Skin epidermis (tissue), 12 donors: ENCODE results near the gene LUZP1.
"Not testable (repeated sequence)": the region's sequence is repeated elsewhere in the genome, so short reads cannot be mapped to it uniquely, and the experiment has no call there.

Source experiments
- H3K27ac ChIP-seq, 21 experiments: fragments of 200-600 bp; sonication (generic) in 11 of 21; one replicate each; pipeline ENCODE4 v1.5.0; 2020; ENCODE audit warnings: mild to moderate bottlenecking in 3 of 21, inconsistent platforms in 2 of 21, moderate library complexity in 2 of 21
- H3K4me3 ChIP-seq, 7 experiments: fragments of 200-600 bp; sonication (generic) in 2 of 7; one replicate each; pipeline ENCODE4 v1.5.0; 2020; ENCODE audit warnings: inconsistent platforms in 2 of 7, mild to moderate bottlenecking in 2 of 7, moderate library complexity in 1 of 7

The LUZP1 gene

DNA sequence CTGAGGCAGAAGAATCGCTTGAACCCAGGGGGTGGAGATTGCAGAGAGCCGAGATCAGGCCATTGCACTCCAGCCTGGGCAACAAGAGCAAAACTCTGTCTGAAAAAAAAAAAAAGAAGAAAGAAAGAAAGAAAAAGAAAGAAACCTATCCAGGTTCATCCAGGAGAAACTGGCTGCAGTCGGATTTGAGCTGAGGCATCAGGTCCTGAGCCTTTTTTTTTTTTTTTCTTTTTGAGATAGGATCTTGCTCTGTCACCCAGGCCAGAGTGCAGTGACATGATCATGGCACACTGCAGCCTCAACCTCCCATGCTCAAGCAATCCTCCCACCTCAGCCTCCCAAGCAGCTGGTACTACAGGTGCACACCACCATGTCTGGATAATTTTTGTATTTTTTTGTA, 22.5 kb upstream of the LUZP1 start:
- no peak overlapping the region for H3K4me3 ChIP-seq
- H3K27ac ChIP-seq = no peak overlapping the region

- not testable (repeated sequence) for H3K4me3 ChIP-seq, H3K27ac ChIP-seq
Measured at GRCh38 chr1:23188936-23189452, 20.3 kb upstream of the LUZP1 start.

- Histone ChIP-seq H3K27ac (no peak overlapping the region), H3K4me3 (no peak overlapping the region)
Measured at GRCh38 chr1:23188434-23188884, 19.8 kb upstream of the LUZP1 start.

DNA sequence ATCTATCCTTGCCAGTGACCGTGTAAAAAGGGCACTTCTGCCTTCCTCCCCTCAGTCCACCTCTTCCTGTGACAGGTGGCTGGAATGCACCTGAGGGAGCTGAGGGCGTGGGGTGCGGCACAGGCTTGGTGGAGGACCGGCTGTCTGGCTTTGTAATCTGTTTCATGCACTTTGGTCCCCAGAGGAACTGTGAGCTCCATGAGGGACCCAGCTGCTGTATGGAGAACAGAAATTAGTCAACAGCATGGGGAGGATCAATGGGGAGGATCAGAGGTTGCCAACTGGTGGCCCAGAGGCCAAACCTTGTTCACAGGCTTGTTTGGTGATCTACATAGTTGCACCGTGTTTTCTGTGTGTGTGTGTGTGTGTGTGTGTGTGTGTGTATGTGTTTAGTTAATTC, 19.0 kb upstream of the LUZP1 start:
- H3K27ac ChIP-seq = no peak overlapping the region

GRCh38 chr1:23185381-23185780, 16.7 kb upstream of the LUZP1 start:
- no peak overlapping the region for H3K27ac ChIP-seq
- H3K4me3 ChIP-seq = no peak overlapping the region

More for the DNA sequence above, 19.0 kb upstream of the LUZP1 start:
- no peak overlapping the region for H3K4me3 ChIP-seq

- H3K4me3 ChIP-seq = peak overlapping the region in 1 of 7 experiments; percentile 12
- no peak overlapping the region for H3K27ac ChIP-seq
Measured at GRCh38 chr1:23184212-23184934, 15.7 kb upstream of the LUZP1 start.

DNA sequence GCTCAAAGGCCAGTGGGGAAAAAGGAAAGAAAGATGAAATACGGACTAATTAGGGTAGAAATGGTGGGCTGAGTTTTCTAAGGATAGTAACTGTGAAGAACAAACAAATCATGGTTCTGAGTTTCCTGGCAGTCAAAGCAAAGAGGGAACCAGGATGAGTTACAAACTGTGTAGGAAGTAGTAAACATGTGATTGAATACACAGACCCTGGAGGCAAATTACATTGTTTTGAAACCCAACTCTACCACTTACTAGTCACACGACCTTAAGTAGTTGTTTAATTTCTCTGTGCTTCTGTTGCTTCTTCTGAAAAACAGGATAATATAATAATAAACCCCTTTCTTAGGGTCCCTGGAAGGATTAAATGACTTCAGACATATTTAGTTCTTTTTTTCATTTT, 11.2 kb upstream of the LUZP1 start:
- Histone ChIP-seq H3K4me3 (no peak overlapping the region), H3K27ac (no peak overlapping the region)

GRCh38 chr1:23178950-23179349, 10.3 kb upstream of the LUZP1 start:
- peak overlapping the region in 2 of 21 experiments; percentile 78 to 89 for H3K27ac ChIP-seq
- H3K4me3 ChIP-seq = no peak overlapping the region

DNA sequence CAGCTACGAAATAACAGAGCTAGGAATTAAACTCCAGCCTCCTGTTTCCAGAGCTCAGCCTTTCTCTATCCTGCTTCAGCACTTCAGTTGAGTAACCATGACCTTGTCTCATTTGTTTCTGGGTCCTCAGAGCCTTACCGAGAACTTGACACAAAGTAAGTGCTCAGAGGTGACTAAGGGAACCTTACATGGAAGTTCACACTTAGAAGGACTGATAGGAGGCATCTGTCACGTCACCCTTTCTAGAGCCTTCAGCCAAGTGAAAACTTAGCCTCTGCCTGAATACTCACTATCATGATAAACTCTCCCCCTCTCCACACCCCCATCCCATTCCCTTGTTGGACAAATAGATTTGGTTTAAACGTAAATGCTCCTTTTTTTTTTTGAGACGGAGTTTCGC, 9.8 kb upstream of the LUZP1 start:
- no peak overlapping the region for H3K4me3 ChIP-seq
- peak overlapping the region in 13 of 21 experiments; percentile 52 to 89 (median 76) for H3K27ac ChIP-seq

GRCh38 chr1:23177438-23178380, 9.1 kb upstream of the LUZP1 start:
- H3K4me3 ChIP-seq = peak overlapping the region; percentile 25 to 54 (median 41)

GRCh38 chr1:23177031-23177430, 8.4 kb upstream of the LUZP1 start:
- Histone ChIP-seq H3K4me3 (peak overlapping the region; percentile 25 to 54 (median 41)), H3K27ac (peak overlapping the region in 20 of 21 experiments; percentile 11 to 89 (median 72))

More at GRCh38 chr1:23177438-23178380, 9.1 kb upstream of the LUZP1 start:
- peak overlapping the region in 20 of 21 experiments; percentile 26 to 89 (median 72) for H3K27ac ChIP-seq

DNA sequence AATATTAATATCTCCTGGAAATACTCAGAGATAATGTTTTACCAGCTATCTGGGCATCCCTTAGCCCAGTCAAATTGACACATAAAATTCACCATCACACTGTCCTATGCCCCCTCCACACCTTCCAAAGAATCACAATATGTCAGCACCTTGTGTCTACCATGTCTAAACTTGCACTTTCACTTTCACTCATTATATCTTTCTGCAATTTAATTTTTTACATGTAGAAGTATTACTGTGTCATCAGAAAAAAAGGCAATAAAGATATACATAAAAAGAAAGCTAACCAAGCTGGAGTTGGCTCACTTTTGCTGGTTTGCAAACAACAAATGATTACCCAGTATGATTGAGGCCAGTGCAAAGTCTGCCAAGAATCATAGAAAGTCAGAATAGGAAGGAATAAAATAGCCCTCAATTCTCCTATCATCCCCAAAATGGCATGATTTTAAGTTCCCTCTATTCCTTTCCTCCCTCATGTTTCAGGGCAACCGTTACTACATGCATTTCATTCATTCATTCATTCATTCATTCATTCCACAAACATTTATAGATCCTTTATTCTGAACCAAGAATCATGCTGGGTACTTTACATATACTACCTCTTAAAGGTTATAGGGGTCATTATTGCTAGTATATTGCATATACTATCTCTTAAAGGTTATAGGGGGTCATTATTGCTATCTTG, 5.9 kb upstream of the LUZP1 start:
- Histone ChIP-seq H3K4me3 (no peak overlapping the region), H3K27ac (no peak overlapping the region)

GRCh38 chr1:23171181-23171755, 2.6 kb upstream of the LUZP1 start:
- peak overlapping the region in 12 of 21 experiments; percentile 0 to 69 (median 20) for H3K27ac ChIP-seq
- H3K4me3 ChIP-seq = no peak overlapping the region

DNA sequence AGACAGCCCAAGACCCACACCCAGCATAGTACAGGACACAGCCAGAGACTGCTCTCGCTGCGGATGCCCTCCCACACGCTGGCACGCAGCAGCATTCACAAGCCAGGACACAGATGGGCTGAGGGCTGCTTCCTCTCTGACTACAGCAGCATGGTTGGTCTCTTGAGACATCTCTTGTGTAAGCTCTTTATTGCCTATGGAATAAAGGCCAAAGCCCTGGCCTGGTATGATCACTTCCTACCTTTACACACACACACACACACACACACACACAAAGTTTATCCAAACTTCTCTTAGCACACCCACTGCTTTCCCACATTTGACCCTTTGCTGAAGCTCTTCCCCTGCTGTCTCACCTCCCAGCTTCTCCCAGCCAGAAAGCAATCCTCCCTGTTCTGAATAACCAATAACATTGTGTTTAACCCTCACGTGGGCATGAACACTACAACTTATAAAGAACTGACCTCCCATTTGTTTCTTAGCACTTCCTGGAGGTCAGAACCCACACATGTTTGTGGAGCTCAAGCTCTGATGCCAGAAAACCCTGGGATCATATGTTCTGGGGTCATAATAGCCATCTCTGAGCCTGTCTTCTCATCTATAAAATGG, 1.2 kb upstream of the LUZP1 start:
- H3K27ac ChIP-seq = peak overlapping the region in 20 of 21 experiments; percentile 34 to 97 (median 90)
- peak overlapping the region in 6 of 7 experiments; percentile 71 to 95 (median 86) for H3K4me3 ChIP-seq

- H3K27ac ChIP-seq = peak overlapping the region in 20 of 21 experiments; percentile 34 to 97 (median 90)
- peak overlapping the region; percentile 70 to 95 (median 85) for H3K4me3 ChIP-seq
Measured at GRCh38 chr1:23169195-23169575, 529 bp upstream of the LUZP1 start.

DNA sequence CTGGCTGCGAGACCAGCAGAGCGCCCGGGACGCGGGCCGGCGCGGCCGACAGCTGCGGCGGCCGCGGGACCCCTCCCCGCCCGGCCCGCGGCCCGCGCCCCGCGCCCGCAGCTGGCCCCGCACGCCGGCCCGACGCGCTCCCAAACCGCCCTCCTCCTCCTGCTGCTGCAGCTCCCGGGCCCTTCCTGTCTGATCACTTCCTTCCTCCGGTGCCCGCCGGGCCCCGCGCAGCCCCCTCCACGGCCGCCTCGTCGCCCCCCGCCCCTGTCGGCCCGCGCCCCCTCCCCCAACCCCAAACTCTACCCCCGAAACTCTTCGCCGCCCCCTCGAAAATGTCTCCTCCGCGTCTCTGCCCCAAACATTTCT, 594 bp downstream of the LUZP1 start:
- Histone ChIP-seq H3K4me3 (peak overlapping the region; percentile 70 to 95 (median 85)), H3K27ac (peak overlapping the region; percentile 65 to 97 (median 93))

- peak overlapping the region; percentile 65 to 97 (median 93) for H3K27ac ChIP-seq
- H3K4me3 ChIP-seq = peak overlapping the region; percentile 70 to 95 (median 85)
Measured at GRCh38 chr1:23167353-23168078, 1.1 kb downstream of the LUZP1 start.

GRCh38 chr1:23166854-23167253, 1.8 kb downstream of the LUZP1 start:
- Histone ChIP-seq H3K4me3 (peak overlapping the region; percentile 70 to 95 (median 85)), H3K27ac (peak overlapping the region in 17 of 21 experiments; percentile 79 to 97 (median 93))
